GM18502 (cell line): ENCODE results near the gene FRMD4A.

ENCODE experiments used
- ATAC-seq: cut with Tn5 transposase; IDR thresholded peaks from one replicate; pipeline ENCODE4 v1.9.1; 2021; ENCODE audit warnings: mild to moderate bottlenecking; ENCODE audit not compliant: unreplicated experiment, poor library complexity

Gene FRMD4A

GRCh38 chr10:14345262-14345661, 14.5 kb upstream of the FRMD4A start:
- ATAC-seq = no peak

- no peak for ATAC-seq
Observed at GRCh38 chr10:14340051-14340744, 9.5 kb upstream of the FRMD4A start.

GRCh38 chr10:14336736-14337135, 6.0 kb upstream of the FRMD4A start:
- ATAC-seq = no peak

- no peak for ATAC-seq
Observed at GRCh38 chr10:14334771-14335170, 4.0 kb upstream of the FRMD4A start.

- ATAC-seq = no peak
Observed at GRCh38 chr10:14333606-14334005, 2.9 kb upstream of the FRMD4A start.

GRCh38 chr10:14332903-14333302, 2.2 kb upstream of the FRMD4A start:
- ATAC-seq = no peak

GRCh38 chr10:14329746-14330173, 964 bp downstream of the FRMD4A start:
- ATAC-seq = no peak

- no peak for ATAC-seq
Observed at GRCh38 chr10:14328881-14329672, 1.6 kb downstream of the FRMD4A start.

GRCh38 chr10:14327527-14327926, 3.2 kb downstream of the FRMD4A start:
- ATAC-seq = no peak

GRCh38 chr10:14326581-14326980, 4.1 kb downstream of the FRMD4A start:
- ATAC-seq = no peak

GRCh38 chr10:14325325-14325955, 5.3 kb downstream of the FRMD4A start:
- ATAC-seq = no peak

GRCh38 chr10:14322526-14323188, 8.1 kb downstream of the FRMD4A start:
- ATAC-seq = no peak

GRCh38 chr10:14318007-14318406, 12.7 kb downstream of the FRMD4A start:
- no peak for ATAC-seq

- no peak for ATAC-seq
Observed at GRCh38 chr10:14312014-14312413, 18.7 kb downstream of the FRMD4A start.

- ATAC-seq = no peak
Observed at GRCh38 chr10:14311206-14311957, 19.3 kb downstream of the FRMD4A start.

- no peak for ATAC-seq
Observed at GRCh38 chr10:14309593-14309992, 21.1 kb downstream of the FRMD4A start.

GRCh38 chr10:14306190-14306589, 24.5 kb downstream of the FRMD4A start:
- no peak for ATAC-seq

GRCh38 chr10:14304046-14304445, 26.7 kb downstream of the FRMD4A start:
- ATAC-seq = no peak

- ATAC-seq = no peak
Observed at GRCh38 chr10:14302035-14302434, 28.7 kb downstream of the FRMD4A start.

- ATAC-seq = no peak
Observed at GRCh38 chr10:14299556-14299955, 31.2 kb downstream of the FRMD4A start.
